Measurements from ENCODE around the gene ANKDD1B. TPM values are rescaled to one million over a fixed set of nuclear protein-coding genes. Genes with fewer than 3 reads are reported as not detected.

The ANKDD1B gene
- total RNA-seq, 1 experiment from 2014 or later, result 0.84 TPM

DNA sequence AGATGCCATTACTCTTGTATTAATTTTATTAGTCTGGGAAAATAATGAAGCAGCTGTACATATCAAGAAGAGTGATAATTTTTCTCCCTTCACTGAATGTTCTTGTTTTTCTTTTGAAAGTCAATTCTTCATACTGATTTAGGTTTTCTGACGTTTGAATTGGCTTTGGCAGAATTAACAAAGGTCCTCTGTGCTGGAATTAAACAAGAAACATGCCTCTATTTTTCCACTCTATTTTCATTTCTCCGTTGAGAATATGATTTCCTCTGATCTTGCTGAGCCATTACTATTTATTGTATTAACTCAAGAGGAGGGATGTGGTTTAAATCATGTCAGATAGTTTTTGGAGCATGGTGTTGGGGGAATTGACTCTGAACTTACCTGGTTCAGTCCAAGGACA, 42.3 kb downstream of the ANKDD1B start:
- BruUV-seq (replicated peaks), result no TSS peak
- H4K20me1 ChIP-seq (ENCODE audit: insufficient read depth), result no peaks in the 10 kb centered on the region
- ChIA-PET CTCF (no interaction called here), POLR2A (no interaction called here), RAD21 (ENCODE audit: low non-redundant PET in 1 of 2, low total read pairs in 2 of 2, uncharacterized antibody in 2 of 2, unreplicated experiment in 2 of 2) (no interaction called here)
- no peak overlapping the region for H3K4me2 ChIP-seq (ENCODE audit: low read length)
- no peaks in the 10 kb centered on the region for H3K36me3 ChIP-seq (ENCODE audit: control insufficient read depth in 1 of 2, insufficient read depth in 2 of 2, low read length in 2 of 2)
- ATAC-seq (no peak), DNase-seq (ENCODE audit: low read depth, low spot score) (no peak)
- H3K27me3 ChIP-seq (ENCODE audit: insufficient read depth, low read length), result no peaks in the 10 kb centered on the region
- H3K4me1 ChIP-seq (ENCODE audit: control insufficient read depth in 1 of 2, insufficient read depth in 2 of 2, low read length in 2 of 2), result no peaks in the 10 kb centered on the region
- no peak overlapping the region for H3K9ac ChIP-seq (ENCODE audit: low read length)
- H3K9me3 ChIP-seq (ENCODE audit: control insufficient read depth in 1 of 2, insufficient read depth in 1 of 2, low read depth in 1 of 2, low read length in 2 of 2), result no peaks in the 10 kb centered on the region
- no peak overlapping the region for H3K4me3 ChIP-seq (replicated peaks in 1 of 2; ENCODE audit: low read depth in 1 of 2, low read length in 2 of 2)
- no peaks in the 10 kb centered on the region for H3K9me2 ChIP-seq (ENCODE audit: insufficient read depth)
- no peaks in the 10 kb centered on the region for H3K79me2 ChIP-seq (ENCODE audit: insufficient read depth, low read length)
- intact Hi-C loops (cut with micrococcal nuclease), result no loop called here
- no peak for TF ChIP-seq FOSL1 (IDR thresholded peaks at IDR 0.05; ENCODE audit: low read depth)
- TF ChIP-seq CEBPB (IDR thresholded peaks at IDR 0.05; ENCODE audit: low read depth), result no peak
- TF ChIP-seq, protein P1, sequence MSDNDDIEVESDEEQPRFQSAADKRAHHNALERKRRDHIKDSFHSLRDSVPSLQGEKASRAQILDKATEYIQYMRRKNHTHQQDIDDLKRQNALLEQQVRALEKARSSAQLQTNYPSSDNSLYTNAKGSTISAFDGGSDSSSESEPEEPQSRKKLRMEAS (IDR thresholded peaks at IDR 0.05), result no peak
- TF ChIP-seq YY1 (IDR thresholded peaks at IDR 0.05; ENCODE audit: extremely low read depth, insufficient replicate concordance, low read depth, low read length), result no peak
- TF ChIP-seq RAD21 (IDR thresholded peaks at IDR 0.05; ENCODE audit: low read depth), result no peak
- TF ChIP-seq EZH2phosphoT487 (IDR thresholded peaks at IDR 0.05; ENCODE audit: borderline replicate concordance), result no peak
- TF ChIP-seq SRF (IDR thresholded peaks at IDR 0.05; ENCODE audit: low read depth), result no peak
- TF ChIP-seq ZNF274 (IDR thresholded peaks at IDR 0.05; ENCODE audit: low read depth, low read length), result no peak
- no peak for TF ChIP-seq CBX3 (IDR thresholded peaks at IDR 0.05; ENCODE audit: low read depth)
- TF ChIP-seq POLR2AphosphoS5 (IDR thresholded peaks at IDR 0.05; ENCODE audit: low read depth, low read length), result no peak
- TF ChIP-seq EGR1 (IDR thresholded peaks at IDR 0.05; ENCODE audit: low read depth), result no peak
- no peak for TF ChIP-seq POLR2A (IDR thresholded peaks at IDR 0.05; ENCODE audit: borderline replicate concordance, extremely low read depth, insufficient read depth, insufficient read length)
- TF ChIP-seq, protein P2, sequence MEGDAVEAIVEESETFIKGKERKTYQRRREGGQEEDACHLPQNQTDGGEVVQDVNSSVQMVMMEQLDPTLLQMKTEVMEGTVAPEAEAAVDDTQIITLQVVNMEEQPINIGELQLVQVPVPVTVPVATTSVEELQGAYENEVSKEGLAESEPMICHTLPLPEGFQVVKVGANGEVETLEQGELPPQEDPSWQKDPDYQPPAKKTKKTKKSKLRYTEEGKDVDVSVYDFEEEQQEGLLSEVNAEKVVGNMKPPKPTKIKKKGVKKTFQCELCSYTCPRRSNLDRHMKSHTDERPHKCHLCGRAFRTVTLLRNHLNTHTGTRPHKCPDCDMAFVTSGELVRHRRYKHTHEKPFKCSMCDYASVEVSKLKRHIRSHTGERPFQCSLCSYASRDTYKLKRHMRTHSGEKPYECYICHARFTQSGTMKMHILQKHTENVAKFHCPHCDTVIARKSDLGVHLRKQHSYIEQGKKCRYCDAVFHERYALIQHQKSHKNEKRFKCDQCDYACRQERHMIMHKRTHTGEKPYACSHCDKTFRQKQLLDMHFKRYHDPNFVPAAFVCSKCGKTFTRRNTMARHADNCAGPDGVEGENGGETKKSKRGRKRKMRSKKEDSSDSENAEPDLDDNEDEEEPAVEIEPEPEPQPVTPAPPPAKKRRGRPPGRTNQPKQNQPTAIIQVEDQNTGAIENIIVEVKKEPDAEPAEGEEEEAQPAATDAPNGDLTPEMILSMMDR (IDR thresholded peaks at IDR 0.05 in 2 of 3, conservative IDR thresholded peaks at IDR 0.05 in 1 of 3; ENCODE audit: borderline replicate concordance in 1 of 3, insufficient read depth in 1 of 3, low read depth in 2 of 3, low read length in 2 of 3), result no peak
- H2AFZ ChIP-seq (ENCODE audit: low read depth, low read length, poor library complexity, severe bottlenecking), result no peak overlapping the region
- no peak overlapping the region for H3K27ac ChIP-seq (ENCODE audit: low read depth, low read length)

Measured in HCT116 (cell line).